Astrocyte of the cerebellum (primary cell): Measurements from ENCODE around the gene HLA-DRA.
"Not testable (repeated sequence)": the region's sequence is repeated elsewhere in the genome, so short reads cannot be mapped to it uniquely, and the experiment has no call there.

ENCODE experiments used
- DNase-seq: peaks from one replicate; pipeline ENCODE4 v3.0.0-alpha.2; 2011; ENCODE audit warnings: low read depth
- H3K4me3 ChIP-seq: 2 replicates; pipeline ENCODE4 v1.5.1; 2011; ENCODE audit warnings: mild to moderate bottlenecking, low read depth, low read length, moderate library complexity
- CTCF ChIP-seq: IDR thresholded peaks from 2 replicates; pipeline ENCODE4 v1.5.1; 2012; ENCODE audit warnings: low read length, low read depth, moderate library complexity, mild to moderate bottlenecking; ENCODE audit errors: missing control alignments
- in situ Hi-C: cut with HindIII; loops from 2 replicates; pipeline ENCODE4 v1.10.0; 2017; ENCODE audit warnings: low sequenced_read_pairs

Gene HLA-DRA

DNA sequence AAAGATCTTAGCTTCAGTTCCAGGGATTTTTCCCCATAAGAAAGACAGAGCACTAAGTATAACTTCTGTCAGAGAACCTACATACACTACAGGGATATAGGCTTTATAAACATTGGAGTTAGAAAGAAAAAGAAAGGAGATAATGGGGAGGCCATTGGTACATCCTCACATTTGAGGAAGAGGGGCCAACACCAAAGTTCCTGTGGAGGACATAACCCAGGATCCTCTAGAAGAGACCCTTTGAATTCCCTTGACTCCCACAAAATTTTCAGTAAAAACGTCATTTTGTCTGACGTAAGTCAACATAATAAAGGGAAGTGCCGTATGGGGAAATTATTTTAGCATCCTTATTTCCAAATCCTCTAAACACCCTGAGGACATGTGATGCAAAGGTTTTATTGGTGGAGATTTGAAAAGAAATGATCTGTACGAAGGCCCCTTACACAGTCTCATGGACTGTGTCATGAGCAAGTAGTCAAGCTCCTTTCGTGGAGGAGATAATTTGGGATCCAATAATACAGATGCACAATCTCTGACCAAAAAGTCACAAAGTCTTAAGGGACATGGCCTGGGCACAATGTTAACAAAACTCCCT is 33.2 kb downstream of the HLA-DRA start:
- H3K4me3 ChIP-seq = no peak overlapping the region
- no peak for DNase-seq
- TF ChIP-seq CTCF = no peak
- in situ Hi-C loops = no loop called here

- DNase-seq = not testable (repeated sequence)
Observed at GRCh38 chr6:32473376-32474348, 34.0 kb downstream of the HLA-DRA start.

DNA sequence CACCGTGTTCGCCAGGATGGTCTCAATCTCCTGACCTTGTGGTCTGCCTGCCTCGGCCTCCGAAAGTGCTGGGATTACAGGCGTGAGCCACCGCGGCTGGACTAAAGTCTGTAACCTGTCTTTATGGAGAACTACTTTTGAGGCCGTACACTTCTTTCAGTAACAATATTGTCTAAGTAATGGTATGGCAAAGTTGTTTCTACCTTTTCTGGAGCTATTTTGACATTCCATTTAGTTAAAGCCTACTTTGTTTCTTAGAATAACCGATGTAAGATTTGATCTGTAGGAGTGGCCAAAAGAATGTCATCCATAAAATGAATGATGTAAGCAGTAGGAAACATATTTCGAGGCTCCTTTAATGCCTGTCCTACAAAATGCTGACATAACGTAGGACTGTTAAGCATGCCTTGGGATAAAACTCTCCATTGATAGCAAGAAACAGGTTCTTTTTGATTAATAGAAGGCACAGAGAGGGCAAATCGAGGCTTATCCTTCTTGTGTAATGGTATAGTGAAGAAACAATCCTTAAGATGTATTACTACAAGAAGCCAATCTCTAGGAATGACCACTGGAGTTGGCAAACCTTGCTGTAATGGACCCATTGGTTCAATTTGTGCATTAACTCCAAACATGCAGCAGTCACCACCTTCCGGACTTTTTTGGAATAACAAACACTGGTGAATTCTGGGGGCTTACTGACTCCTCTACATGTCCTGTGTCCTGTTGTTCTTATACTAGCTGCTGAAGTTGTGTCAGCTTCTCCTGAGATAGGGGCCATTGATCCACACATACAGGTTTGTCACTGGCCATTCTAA is 35.9 kb downstream of the HLA-DRA start:
- no peak overlapping the region for H3K4me3 ChIP-seq
- TF ChIP-seq CTCF = no peak
- no peak for DNase-seq
- in situ Hi-C loops = no loop called here

More at GRCh38 chr6:32473376-32474348, 34.0 kb downstream of the HLA-DRA start:
- H3K4me3 ChIP-seq, in situ Hi-C loops: not testable (repeated sequence)

GRCh38 chr6:32483968-32484613 is 44.4 kb downstream of the HLA-DRA start:
- DNase-seq = no peak
- no peak overlapping the region for H3K4me3 ChIP-seq
- TF ChIP-seq CTCF = no peak
- in situ Hi-C loops = no loop called here

DNA sequence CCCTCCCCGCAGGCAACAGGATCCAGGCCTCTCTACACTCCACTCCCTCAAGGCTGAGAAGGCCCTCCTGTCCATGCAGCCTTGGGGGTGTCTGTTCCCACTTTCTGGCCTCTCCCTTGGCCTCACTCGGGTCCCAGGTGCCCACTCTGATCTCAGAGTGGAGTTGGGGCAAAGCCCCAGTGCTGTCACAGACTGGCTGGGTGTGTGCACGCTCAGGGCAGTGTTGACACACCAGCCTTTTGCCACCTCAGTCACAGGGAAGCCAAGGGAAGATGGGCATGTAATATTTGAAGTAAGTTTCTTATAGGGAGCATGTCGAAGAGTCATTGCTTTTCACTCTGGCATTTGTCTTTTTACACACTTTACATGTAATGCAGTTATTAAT is 44.9 kb downstream of the HLA-DRA start:
- no peak for DNase-seq
- H3K4me3 ChIP-seq = no peak overlapping the region
- in situ Hi-C loops = no loop called here
- TF ChIP-seq CTCF = no peak

DNA sequence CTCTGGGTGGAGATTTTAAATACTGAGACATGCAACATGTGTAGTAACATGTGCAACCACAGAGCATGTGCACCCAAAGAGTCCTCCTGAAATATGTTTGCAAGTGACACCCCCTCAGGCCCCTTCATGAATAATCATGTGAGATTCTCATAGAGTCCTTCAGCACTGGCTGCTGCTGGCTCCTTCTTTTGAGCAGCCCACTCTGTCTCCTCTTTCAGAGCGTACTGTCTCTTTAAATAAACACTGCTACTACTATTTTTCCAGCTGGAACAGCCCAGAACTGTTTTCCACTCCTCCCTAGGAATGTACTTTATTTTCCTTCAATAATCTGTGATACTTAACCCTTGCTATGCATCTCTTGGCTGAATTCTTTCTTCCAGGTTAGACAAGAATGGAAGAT is 48.4 kb downstream of the HLA-DRA start:
- no peak overlapping the region for H3K4me3 ChIP-seq
- no peak for DNase-seq
- in situ Hi-C loops = no loop called here
- no peak for TF ChIP-seq CTCF
